GM19023 (cell line): ENCODE data around the gene MMD2.
"Not testable (repeated sequence)": the region's sequence is repeated elsewhere in the genome, so short reads cannot be mapped to it uniquely, and the experiment has no call there.

Experiments
- ATAC-seq: cut with Tn5 transposase; IDR thresholded peaks from one replicate; pipeline ENCODE4 v1.9.1; 2021; ENCODE audit warnings: mild to moderate bottlenecking, moderate library complexity; ENCODE audit not compliant: unreplicated experiment

MMD2 gene

DNA sequence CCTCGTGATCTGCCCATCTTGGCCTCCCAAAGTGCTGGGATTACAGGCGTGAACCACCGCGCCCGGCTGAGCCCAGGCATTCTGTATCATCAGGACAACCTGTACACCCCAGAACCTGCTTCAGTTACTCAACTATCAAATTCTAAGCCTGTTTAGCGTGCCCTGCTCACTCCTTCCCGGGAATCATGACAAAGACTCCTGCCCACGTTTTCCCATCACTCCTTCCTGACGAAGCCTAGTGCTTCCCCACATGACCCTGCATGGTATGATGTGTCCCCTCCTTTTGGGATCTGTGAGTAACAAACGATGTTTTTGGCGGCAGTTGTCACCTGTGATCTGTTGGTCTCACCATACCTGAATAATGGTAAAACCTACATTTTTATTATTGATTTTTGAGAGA, 63.2 kb downstream of the MMD2 start:
- ATAC-seq: no peak

DNA sequence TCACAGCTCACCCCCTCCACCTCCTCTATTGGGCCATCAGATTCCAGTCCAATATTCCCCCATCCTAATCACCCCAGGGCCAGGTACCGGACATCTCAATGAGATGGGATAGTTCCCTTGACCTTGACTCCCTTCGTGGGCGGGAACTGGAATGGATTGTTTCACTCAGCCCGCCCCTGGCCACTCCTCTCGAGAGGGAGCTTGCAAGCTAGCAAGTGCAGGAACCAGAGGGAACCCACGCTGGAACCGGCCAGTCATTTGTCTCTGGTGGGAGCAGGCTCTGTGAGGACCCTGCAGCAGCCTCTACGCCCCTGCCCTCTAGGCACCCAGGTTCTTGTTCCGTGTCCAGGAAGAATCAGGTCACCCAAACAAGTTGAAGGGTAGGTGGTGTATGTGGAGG, 64.5 kb downstream of the MMD2 start:
- no peak for ATAC-seq

DNA sequence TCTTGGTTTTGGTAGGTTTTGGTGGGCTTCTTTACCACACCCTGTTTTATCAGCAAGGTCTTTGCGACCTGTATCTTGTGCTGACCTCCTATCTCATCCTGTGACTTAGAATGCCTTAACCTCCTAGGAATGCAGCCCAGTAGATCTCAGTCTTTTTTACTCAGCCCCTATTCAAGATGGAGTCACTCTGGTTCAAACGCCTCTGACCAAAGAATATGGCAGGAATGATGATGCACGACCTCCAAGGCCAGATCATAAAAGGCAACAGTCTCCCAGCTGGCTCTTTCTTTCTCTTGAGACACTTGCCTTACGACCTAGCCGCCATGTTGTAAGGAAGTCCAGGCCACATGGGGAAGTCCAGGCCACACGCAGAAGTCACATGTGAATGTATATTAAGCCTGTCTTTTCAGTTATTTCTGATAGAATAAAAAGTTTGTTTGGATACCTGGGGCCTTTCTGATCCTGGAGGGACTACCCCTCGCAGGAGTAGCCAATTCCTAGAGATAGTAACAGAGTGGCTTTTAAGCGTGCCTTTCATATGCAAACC, 65.0 kb downstream of the MMD2 start:
- ATAC-seq: no peak

DNA sequence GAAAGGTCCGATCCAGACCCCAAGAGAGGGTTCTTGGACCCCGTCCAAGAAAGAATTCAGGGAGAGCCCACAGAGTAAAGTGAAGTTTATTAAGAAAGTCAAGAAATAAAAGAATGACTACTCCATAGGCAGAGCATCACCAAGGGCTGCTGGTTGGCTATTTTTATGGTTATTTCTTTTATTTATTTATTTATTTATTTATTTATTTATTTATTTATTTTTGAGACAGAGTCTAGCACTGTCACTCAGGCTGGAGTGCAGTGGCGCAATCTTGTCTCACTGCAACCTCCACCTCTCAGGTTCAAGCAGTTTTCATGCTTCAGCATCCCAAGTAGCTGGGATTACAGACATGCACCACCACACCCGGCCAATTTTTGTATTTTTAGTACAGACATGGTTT, 65.8 kb downstream of the MMD2 start:
- ATAC-seq: not testable (repeated sequence)

DNA sequence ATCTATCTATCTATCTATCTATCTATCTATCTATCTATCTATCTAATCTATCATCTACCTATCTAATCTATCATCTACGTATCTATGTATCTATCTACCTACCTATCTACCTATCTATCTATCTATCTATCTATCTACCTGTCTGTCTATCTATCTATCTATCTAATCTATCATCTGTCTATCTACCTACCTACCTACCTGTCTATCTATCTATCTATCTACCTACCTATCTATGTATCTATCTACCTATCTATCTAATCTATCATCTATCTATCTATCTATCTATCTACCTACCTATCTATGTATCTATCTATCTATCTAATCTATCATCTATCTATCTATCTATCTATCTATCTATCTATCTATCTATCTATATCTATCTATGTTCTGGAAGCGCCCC, 67.5 kb downstream of the MMD2 start:
- ATAC-seq: not testable (repeated sequence)

DNA sequence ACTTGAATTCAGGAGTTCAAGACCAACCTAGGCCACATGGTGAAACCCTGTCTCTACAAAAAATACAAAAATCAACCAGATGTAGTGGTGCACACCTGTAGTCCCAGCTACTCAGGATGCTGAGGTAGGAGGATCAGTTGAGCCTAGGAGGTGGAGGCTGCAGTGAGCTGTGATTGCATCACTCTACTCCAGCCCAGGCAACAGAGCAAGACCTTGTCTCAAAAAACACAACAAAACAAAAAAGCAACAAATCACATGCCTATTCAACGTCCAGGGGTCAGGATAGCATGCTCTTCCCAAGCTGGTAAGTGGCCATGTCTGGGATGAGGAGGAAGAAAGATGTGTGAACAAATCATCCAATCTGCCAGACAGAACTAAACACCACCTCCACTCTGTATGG, 69.3 kb downstream of the MMD2 start:
- no peak for ATAC-seq

DNA sequence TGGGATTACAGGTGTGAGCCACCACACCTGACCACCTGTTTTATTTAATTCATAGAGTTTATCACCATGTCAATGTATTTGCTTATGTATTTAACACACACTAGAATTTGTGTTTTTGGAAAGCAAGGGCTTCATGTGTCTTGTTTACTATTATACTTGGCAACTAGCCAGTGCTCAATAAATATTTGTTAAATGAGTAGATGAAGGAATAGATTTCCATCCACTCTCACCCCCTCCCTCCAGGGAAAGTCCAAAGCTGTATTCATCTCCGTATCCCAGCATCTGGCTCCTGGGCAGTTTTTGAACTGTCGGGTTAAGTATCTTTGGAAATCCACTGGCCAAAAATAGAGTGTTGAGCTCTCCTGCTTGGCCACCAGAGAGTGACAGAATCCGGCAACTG, 70.8 kb downstream of the MMD2 start:
- ATAC-seq: no peak

DNA sequence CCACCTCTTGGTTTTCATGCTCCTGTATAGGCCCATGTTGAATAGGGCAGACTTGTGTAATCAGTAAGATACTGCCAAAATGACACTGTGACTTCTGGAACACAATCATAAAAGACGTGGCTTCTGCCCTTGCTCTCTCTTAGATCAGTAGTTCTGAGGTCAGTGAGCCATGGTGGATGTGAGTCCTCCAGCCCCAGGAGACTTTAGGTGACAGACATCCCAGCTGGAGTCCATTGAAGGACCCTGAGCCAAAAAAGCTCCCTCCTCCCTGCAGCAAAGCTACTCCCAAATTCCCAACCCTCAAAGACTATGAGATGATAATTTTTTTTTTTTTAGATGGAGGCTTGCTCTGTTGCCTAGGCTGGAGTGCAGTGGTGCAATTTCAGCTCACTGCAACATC, 72.3 kb downstream of the MMD2 start:
- no peak for ATAC-seq

DNA sequence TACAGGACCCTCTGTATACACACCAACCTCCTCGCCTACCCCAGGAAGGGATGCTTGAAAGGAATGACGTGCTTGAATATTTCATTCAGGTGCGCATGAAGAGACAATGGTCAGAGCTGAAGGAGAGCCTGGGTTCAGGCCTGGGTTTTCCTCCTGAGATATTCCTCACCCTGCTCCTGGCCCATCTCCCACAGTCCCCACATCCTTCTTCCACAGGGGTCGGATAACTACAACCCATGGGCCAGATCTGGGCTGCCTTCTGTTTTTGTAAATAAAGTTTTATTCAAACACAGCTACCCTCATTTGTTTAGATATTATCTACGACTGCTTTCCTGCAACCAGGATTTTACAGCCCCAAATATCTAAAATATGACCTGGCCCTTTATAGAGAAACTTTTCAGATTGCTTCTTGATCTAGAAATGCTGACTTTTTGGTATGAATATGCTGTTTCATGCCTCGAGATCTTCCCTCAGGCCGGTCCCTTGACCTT, 73.6 kb downstream of the MMD2 start:
- ATAC-seq: no peak

DNA sequence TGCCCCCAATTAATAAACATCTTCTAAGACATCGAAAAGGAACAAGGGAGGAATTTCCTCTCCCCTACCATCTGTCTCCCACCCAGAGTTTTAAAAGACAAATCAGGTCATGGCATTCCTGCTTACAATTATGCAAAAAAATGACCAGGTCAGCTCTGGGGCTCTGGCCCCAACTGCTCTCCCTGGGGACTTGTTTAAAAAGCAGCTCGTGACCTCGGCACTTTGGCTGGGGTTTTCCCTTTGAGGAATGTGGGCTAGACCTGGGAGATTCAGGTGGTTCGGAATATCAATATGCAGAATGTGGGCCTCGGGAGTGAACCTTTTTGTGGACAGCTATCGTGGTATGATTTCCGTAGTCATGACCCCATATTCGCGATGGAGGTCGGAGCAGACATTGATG, 74.8 kb downstream of the MMD2 start:
- no peak for ATAC-seq

DNA sequence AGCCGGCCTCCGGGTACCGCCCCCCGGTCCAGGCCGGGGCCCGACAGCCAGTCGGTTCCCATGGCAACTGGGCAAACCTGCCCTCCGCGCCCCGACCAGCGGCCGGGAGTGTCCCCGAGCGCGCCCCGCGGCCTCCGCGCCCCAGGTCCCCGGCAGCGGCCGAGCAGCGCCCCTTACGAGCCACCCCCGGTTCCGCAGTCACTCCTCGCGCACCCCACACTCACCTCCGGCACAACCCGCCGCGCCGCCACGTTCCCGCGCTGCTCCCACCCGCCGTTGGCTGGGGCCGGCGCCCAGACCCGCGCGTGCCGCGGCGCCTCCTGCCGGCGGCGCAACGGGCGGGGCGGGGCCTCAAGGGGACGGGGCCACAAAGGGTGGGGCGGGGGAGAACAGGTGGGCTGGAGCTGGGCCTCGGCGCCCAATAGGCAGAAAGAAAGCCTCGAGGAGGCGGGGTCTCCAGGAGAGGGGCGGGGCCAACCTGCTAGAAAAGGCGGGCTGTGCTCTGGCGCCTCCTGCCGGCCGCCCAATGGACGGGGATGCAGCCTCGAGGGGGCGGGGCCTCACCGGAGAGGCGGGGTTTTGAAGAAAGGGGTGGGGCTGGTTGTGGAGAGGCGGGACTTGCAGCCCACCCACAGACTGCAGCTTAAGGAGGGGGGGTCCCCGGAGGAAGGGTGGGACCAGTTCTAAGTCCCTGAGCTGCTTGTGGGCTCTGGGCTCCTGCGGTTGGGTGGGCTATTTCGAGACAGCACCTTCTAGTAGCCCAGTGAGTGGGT, 75.4 kb downstream of the MMD2 start, which contains the start of gene RADIL:
RADIL (minus strand) TSS at position 345 of the 773 bp plus-strand sequence. CDS start 5,577 bp downstream, outside the sequence.
- ATAC-seq: peak; percentile 52

DNA sequence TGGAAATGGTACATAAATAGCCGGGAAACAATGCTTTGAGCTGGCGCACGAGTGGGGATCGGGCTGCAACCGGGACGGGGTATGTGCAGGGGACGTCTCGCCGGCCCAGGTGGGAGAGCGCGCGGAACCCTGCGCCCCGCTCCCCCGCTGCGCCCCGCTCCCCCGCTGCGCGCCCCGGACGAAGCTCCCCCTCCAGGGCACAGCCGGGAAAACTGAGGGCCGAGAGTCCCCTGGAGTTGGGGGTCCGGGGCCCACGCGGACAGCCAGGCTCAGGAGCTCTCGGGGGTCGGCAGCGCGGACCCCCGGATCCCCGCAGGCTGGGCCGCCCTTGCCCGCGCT, 76.0 kb downstream of the MMD2 start:
- no peak for ATAC-seq

DNA sequence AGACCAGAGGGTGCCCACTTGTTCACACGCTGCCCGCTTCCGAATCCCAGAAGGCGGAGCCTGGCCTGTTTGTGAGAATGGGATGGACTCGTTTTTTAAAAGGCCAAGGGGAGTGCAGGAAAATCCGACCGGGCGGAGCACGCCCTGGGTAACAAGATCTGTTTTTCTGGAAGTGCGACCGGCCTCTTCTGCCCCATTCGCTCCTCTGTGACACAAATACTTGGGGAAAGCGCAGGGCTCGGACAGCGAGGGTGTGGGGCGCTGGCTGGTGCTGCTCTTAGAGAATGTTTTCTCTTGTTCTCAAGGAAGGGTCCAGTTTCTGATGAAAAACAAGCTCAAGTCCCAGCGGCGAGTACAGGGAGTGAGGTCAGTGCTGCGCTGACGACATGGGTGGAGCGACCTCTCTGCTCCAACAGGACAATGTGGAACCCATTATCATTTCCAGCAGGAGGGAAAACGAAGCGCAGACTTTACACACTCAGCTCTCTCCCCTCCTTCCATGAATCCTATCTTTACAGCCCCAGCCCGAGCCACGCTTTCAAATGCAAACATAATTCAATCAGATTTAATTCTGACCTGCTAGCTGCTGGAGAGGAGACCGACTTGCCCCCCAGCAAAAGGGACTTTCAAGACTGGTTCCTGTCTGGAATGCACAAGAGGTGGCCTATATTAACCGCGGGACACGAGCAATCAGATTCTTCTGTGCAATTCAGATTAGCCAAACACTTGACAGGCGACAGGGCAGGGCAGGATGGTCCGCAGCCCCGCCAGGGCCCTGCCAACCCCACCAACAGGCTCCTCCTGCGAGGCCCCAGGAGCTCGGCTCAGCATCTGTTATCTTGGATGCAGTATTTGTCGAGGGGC, 76.6 kb downstream of the MMD2 start:
- no peak for ATAC-seq

DNA sequence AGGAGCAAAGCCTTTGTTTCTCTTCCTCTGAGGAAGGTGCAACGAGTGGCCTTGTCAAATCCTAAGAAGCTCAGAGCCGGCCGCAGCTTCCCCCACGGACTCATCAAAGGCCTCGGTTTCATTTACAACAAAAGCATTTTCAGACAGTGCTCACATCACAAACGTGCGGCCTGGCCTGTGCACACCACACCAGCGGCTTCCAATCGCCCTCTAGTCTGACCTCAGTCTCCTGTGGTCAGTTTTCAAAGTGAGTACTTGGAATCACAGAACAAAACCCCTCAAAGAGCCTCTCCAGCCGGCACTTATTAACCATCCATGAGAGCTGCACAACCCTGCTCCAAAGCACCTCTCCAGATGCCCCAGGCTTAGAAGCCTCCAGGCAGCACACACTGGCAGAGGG, 78.8 kb downstream of the MMD2 start:
- ATAC-seq: no peak

DNA sequence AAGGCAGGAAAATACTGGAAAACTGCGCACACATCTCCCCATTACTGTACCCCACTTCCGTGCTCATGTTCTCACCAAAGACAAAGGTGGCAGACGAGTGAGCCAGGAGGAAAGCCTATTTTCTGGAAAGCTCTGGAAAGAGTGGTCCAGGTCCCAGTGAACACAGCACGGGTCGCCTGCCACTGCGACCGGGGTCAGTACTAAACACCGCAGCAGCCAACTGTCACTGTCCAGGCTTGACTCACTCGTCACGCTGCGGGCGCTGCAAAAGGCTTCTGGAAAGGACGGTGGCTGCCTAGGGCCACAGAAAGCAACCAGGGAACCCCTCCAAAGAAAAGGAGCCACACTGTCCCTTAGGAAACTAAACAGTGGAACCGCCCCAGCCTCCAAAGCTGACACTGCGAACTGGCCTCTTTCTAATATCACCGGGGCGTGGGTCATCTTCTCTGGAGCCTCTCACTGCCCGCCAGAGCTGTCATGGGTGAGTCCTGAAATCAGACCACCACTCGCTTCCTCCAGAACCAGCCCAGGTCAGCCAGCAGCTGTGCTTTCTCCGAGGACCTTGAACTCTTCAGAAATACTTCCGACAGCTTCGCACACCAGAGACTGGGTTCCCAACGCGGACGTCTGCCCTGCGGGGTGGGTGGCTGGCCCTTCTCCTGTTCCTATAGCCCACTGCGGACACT, 79.4 kb downstream of the MMD2 start:
- no peak for ATAC-seq

DNA sequence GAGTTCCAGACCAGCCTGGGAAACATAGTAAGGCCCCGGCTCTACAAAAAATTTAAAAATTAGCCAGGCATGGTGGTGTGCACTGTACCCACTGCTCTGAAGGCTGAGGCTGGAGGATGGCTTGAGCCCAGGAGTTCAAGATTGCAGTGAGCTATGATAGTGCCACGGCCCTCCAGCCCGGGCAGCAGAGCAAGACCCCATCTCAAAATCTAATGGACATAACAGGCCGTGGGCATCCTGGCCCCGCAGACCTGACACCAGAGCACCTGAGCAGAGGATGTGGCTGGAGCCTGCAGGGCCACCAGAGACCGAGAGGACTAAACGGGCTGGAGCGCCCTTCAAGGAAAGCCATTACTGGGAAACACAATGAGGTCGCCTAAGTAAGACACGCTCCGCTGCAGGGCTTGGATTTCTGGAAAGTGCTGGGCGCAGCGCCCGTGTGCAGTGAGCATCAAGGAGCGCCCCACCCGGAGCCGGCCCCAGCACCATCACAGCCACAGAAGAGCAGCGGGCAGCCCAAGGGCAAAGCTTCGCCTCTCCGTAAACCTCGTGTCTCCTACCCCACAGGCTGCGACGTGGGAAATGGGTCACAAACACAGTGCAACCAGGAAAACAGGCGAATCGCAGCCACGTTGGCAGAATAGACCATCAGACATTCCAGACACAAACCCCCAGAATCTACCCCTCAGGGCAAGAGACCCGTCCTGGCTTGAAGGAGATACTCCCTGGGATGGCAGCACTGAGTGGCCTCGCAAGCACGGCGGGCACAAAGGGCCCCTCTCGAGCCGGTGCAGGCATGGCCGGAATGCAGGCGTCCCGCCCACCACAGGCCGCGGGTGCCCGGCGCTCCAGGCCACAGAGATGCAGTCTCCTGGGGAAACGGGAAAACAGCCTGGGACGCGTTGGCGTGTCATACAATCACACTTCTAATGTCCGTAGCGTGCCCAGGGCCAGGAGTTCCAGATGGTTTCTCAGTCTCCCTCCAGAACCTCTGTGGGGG, 80.4 kb downstream of the MMD2 start:
- no peak for ATAC-seq

DNA sequence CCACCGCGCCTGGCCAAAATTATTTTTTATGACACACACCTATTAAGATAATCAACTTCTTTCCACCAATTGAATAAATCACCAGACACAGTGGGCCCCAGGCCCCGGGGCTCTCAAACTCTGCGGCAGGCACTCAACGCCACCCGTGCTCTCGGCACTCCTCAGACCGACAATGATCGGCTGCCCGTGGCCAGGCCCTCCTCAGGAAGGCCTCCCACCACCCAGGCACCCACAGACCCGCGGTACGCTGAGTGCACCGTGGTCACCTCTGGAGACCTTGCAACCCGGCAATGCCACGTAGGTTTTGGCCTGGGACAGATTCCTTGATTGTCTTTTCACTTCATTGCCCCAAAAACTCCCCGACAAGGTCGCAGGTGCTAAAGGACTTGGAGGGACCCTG, 82.4 kb downstream of the MMD2 start:
- no peak for ATAC-seq

DNA sequence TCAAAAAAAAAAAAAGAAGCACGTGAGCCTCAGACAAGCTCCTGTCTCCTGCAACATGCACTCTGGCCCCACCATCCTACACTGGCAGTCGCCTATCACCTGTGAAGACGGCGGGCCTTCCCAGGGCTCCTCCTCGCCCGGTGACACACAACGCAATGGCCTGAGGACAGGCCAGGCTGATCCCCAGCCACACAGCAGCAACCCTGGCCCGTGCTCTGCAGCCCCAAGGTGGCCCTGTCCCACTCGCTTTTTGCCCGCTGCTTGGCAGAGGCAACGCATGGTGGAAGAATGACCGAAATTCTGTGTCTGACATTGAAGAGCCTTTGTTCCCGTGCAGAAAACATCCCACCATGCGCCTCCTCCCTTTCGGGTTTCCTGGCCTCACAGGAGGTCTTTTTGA, 83.6 kb downstream of the MMD2 start:
- no peak for ATAC-seq

DNA sequence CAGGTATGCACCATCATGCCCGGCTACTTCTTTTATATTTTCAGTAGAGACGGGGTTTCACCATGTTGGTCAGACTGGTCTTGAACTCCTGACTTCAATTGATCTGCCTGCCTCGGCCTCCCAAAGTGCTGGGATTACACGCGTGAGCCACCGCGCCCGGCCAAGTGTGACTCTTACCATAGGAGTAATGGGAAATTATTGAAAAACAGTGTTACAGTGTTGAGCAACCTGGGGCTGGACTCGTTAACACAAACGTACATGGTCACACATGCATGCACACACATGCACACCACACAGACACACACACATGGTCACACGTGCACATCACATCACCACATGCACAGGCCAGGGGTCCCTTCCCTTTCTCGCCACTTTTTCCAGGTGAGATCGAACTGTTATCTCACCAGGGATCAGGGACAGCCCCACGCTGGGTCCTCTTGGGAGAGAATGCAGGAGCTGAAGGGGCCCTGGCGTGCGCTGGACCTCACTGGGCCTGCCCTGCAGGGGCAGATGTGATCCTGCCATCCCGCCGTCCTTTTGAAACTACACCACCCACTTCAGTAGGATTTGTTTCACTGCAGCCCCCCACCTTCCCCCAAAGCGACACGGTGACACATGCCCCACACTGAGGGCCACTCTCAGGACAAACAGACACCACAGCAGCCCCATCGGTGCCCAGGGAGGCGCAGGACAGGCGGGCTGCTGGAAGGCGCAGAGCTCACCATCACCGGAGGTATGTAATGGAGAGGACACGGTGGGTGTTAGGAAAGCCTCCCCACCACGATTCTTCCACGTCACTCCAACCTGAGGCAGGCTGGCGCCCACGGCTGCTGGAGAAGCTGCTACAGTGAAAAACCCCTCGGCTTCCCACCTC, 85.7 kb downstream of the MMD2 start:
- ATAC-seq: no peak
